Muscle layer of duodenum (tissue), 2 donors: ENCODE data around the gene TNFRSF18.

Experiments used
- H3K27ac ChIP-seq: one replicate; pipeline ENCODE4 v1.7.0; 2013; ENCODE audit warnings: mild to moderate bottlenecking, low read length
- H3K27me3 ChIP-seq: one replicate; pipeline ENCODE4 v1.7.0; 2013; ENCODE audit warnings: low read depth, mild to moderate bottlenecking, control low read depth, low read length
- H3K36me3 ChIP-seq, 2 donors: one replicate each; pipeline ENCODE4 v1.7.0; 2013; ENCODE audit warnings: low read length in 2 of 2, control low read depth in 1 of 2, mild to moderate bottlenecking in 1 of 2; ENCODE audit not compliant: insufficient read depth in 2 of 2, control insufficient read depth in 1 of 2
- H3K4me1 ChIP-seq, 2 donors: one replicate each; pipeline ENCODE4 v1.7.0; 2013; ENCODE audit warnings: low read length in 2 of 2, mild to moderate bottlenecking in 2 of 2, control low read depth in 1 of 2, moderate library complexity in 1 of 2; ENCODE audit not compliant: insufficient read depth in 2 of 2, control insufficient read depth in 1 of 2
- H3K4me3 ChIP-seq, 2 donors: one replicate each; pipeline ENCODE4 v1.7.0; 2013; ENCODE audit warnings: low read length in 2 of 2, low read depth in 1 of 2, mild to moderate bottlenecking in 1 of 2
- H3K9me3 ChIP-seq, 2 donors: one replicate each; pipeline ENCODE4 v1.7.0; 2013; ENCODE audit warnings: low read length in 2 of 2, control low read depth in 1 of 2, mild to moderate bottlenecking in 1 of 2; ENCODE audit not compliant: control insufficient read depth in 1 of 2
- donor health status: healthy.

The TNFRSF18 gene

GRCh38 chr1:1167841-1168450, 38.4 kb downstream of the TNFRSF18 start:
- H3K4me1 ChIP-seq = no peaks in the 10 kb centered on the region
- H3K4me3 ChIP-seq = no peak overlapping the region
- peaks cover 7% of the 10 kb centered on the region for H3K27me3 ChIP-seq
- no peaks in the 10 kb centered on the region for H3K36me3 ChIP-seq
- no peak overlapping the region for H3K27ac ChIP-seq
- H3K9me3 ChIP-seq = no peaks in the 10 kb centered on the region

- no peaks in the 10 kb centered on the region for H3K4me1 ChIP-seq
- peaks cover 11% of the 10 kb centered on the region for H3K27me3 ChIP-seq
- no peak overlapping the region for H3K27ac ChIP-seq
- no peaks in the 10 kb centered on the region for H3K36me3 ChIP-seq
- H3K4me3 ChIP-seq = no peak overlapping the region
- no peaks in the 10 kb centered on the region for H3K9me3 ChIP-seq
Measured at GRCh38 chr1:1167398-1167821, 39.0 kb downstream of the TNFRSF18 start.

GRCh38 chr1:1166642-1167397, 39.6 kb downstream of the TNFRSF18 start:
- H3K27ac ChIP-seq = no peak overlapping the region
- no peaks in the 10 kb centered on the region for H3K36me3 ChIP-seq
- peaks cover 11% of the 10 kb centered on the region for H3K27me3 ChIP-seq
- H3K9me3 ChIP-seq = no peaks in the 10 kb centered on the region
- H3K4me3 ChIP-seq = no peak overlapping the region
- H3K4me1 ChIP-seq = no peaks in the 10 kb centered on the region

GRCh38 chr1:1165900-1166421, 40.4 kb downstream of the TNFRSF18 start:
- Histone ChIP-seq H3K36me3 (no peaks in the 10 kb centered on the region), H3K27me3 (peaks cover 11% of the 10 kb centered on the region), H3K9me3 (no peaks in the 10 kb centered on the region), H3K27ac (no peak overlapping the region), H3K4me1 (no peaks in the 10 kb centered on the region), H3K4me3 (peak overlapping the region in 1 of 2 donors; percentile 21)

GRCh38 chr1:1165485-1165884, 40.9 kb downstream of the TNFRSF18 start:
- H3K27me3 ChIP-seq = peaks cover 10% of the 10 kb centered on the region

GRCh38 chr1:1164701-1165451, 41.5 kb downstream of the TNFRSF18 start:
- H3K36me3 ChIP-seq = no peaks in the 10 kb centered on the region
- peaks cover 4% of the 10 kb centered on the region for H3K27me3 ChIP-seq
- H3K4me3 ChIP-seq = peak overlapping the region in 1 of 2 donors; percentile 48
- no peak overlapping the region for H3K27ac ChIP-seq
- no peaks in the 10 kb centered on the region for H3K9me3 ChIP-seq
- no peaks in the 10 kb centered on the region for H3K4me1 ChIP-seq

More at GRCh38 chr1:1165485-1165884, 40.9 kb downstream of the TNFRSF18 start:
- Histone ChIP-seq H3K4me3 (peak overlapping the region in 1 of 2 donors; percentile 21), H3K4me1 (no peaks in the 10 kb centered on the region), H3K36me3 (no peaks in the 10 kb centered on the region), H3K9me3 (no peaks in the 10 kb centered on the region), H3K27ac (no peak overlapping the region)

- Histone ChIP-seq H3K27me3 (peaks cover 4% of the 10 kb centered on the region), H3K4me3 (peak overlapping the region in 1 of 2 donors; percentile 48), H3K27ac (peak overlapping the region; percentile 69), H3K4me1 (no peaks in the 10 kb centered on the region), H3K36me3 (no peaks in the 10 kb centered on the region), H3K9me3 (no peaks in the 10 kb centered on the region)
Measured at GRCh38 chr1:1164361-1164700, 42.1 kb downstream of the TNFRSF18 start.

- H3K36me3 ChIP-seq = no peaks in the 10 kb centered on the region
- no peaks in the 10 kb centered on the region for H3K9me3 ChIP-seq
- H3K27ac ChIP-seq = peak overlapping the region; percentile 69
- H3K4me1 ChIP-seq = peaks cover 0 to 3% of the 10 kb centered on the region in 2 donors
- peak overlapping the region in 1 of 2 donors; percentile 48 for H3K4me3 ChIP-seq
- peaks cover 4% of the 10 kb centered on the region for H3K27me3 ChIP-seq
Measured at GRCh38 chr1:1163538-1164070, 42.8 kb downstream of the TNFRSF18 start.

- peak overlapping the region in 1 of 2 donors; percentile 48 for H3K4me3 ChIP-seq
- no peaks in the 10 kb centered on the region for H3K9me3 ChIP-seq
- peak overlapping the region; percentile 69 for H3K27ac ChIP-seq
- peaks cover 0 to 7% of the 10 kb centered on the region in 2 donors for H3K4me1 ChIP-seq
- no peaks in the 10 kb centered on the region for H3K36me3 ChIP-seq
- H3K27me3 ChIP-seq = peaks cover 4% of the 10 kb centered on the region
Measured at GRCh38 chr1:1162597-1163537, 43.5 kb downstream of the TNFRSF18 start.

GRCh38 chr1:1161683-1162079, 44.7 kb downstream of the TNFRSF18 start:
- Histone ChIP-seq H3K36me3 (no peaks in the 10 kb centered on the region), H3K9me3 (no peaks in the 10 kb centered on the region), H3K4me3 (no peak overlapping the region), H3K27me3 (peaks cover 4% of the 10 kb centered on the region), H3K27ac (peak overlapping the region; percentile 23), H3K4me1 (peaks cover 0 to 7% of the 10 kb centered on the region in 2 donors)
